GM12878 (cell line): ENCODE results near the gene DSC2. TPM values are rescaled to one million over a fixed set of nuclear protein-coding genes. Genes with fewer than 3 reads are reported as not detected.

Experiments used
- ATAC-seq: fragments of 200-7000 bp; cut with Tn5 transposase; 3 replicates; pipeline ENCODE4 v1.9.1; 2020; ENCODE audit warnings: mild to moderate bottlenecking, moderate library complexity
- BruUV-seq: library from RNA; stranded (reverse); fragments of 400-500 nt; replicated peaks from 2 replicates; lab custom pipeline; 2021; lab: Mats Ljungman, UMichigan
- CTCF ChIA-PET: fragments of 300-600 bp; sonication (Branson Sonifier 250); formaldehyde crosslinking; extraction: SDS; loops from one replicate; lab custom pipeline; 2021; ENCODE audit warnings: inconsistent platforms; lab: Yijun Ruan, JAX
- POLR2A ChIA-PET: fragments of 350-600 bp; formaldehyde crosslinking; extraction: SDS; loops from one replicate; lab custom pipeline; 2021; ENCODE audit warnings: inconsistent platforms; lab: Charles Lee
- RAD21 ChIA-PET: fragments of 300-600 bp; sonication (Branson Sonifier 250); formaldehyde crosslinking; loops from one replicate; lab custom pipeline; 2023; ENCODE audit warnings: antibody characterized with exemption; ENCODE audit not compliant: unreplicated experiment; lab: Charles Lee
- SMC1A ChIA-PET: fragments of 300-600 bp; sonication (Branson Sonifier 250); formaldehyde crosslinking; loops from one replicate; lab custom pipeline; 2023; ENCODE audit not compliant: unreplicated experiment, uncharacterized antibody; lab: Charles Lee
- DNase-seq: peaks from one replicate; pipeline ENCODE4 v3.0.0-alpha.2; 2011; ENCODE audit warnings: low read depth, low spot score
- FAIRE-seq: peaks from 3 replicates; lab custom pipeline; 2011; peaks lifted over from hg19 to GRCh38; lab: Jason Lieb, UNC
- H2AFZ ChIP-seq: 2 replicates; pipeline ENCODE4 v1.6.0; 2011; ENCODE audit warnings: low read depth, low read length, control low read depth; ENCODE audit not compliant: control insufficient read depth
- H3K27ac ChIP-seq: 2 replicates; pipeline ENCODE4 v1.5.1; 2011; ENCODE audit warnings: control low read depth; ENCODE audit not compliant: control insufficient read depth, insufficient read depth
- H3K27me3 ChIP-seq, 2 experiments: replicated peaks in 1 of 2; 2 replicates each; pipeline versions ENCODE4 v1.6.0 to v1.6.1; 2011; ENCODE audit warnings: low read length in 1 of 2; ENCODE audit not compliant: control insufficient read depth in 2 of 2, insufficient read depth in 2 of 2
- H3K36me3 ChIP-seq, 2 experiments: 2 replicates each; pipeline ENCODE4 v1.5.1; 2011; ENCODE audit warnings: low read length in 1 of 2; ENCODE audit not compliant: control insufficient read depth in 2 of 2, insufficient read depth in 2 of 2
- H3K4me1 ChIP-seq: 2 replicates; pipeline ENCODE4 v1.6.1; 2011; ENCODE audit warnings: mild to moderate bottlenecking, low read length, moderate library complexity, mixed read lengths; ENCODE audit not compliant: control insufficient read depth, insufficient read depth
- H3K4me2 ChIP-seq: 2 replicates; pipeline ENCODE4 v1.6.0; 2011; ENCODE audit warnings: control low read depth; ENCODE audit not compliant: control insufficient read depth, insufficient read depth
- H3K4me3 ChIP-seq: fragments of 200-600 bp; sonication (generic); 2 replicates; pipeline ENCODE4 v1.5.1; 2016
- H3K79me2 ChIP-seq: 2 replicates; pipeline ENCODE4 v1.6.0; 2011; ENCODE audit warnings: low read length; ENCODE audit not compliant: control insufficient read depth, insufficient read depth
- H3K9ac ChIP-seq: 2 replicates; pipeline ENCODE4 v1.8.0; 2011; ENCODE audit warnings: low read length, control low read depth, mixed read lengths; ENCODE audit not compliant: control insufficient read depth, insufficient read depth
- H3K9me3 ChIP-seq: replicated peaks from 3 replicates; pipeline ENCODE4 v1.5.1; 2011; ENCODE audit warnings: mild to moderate bottlenecking, low read length; ENCODE audit not compliant: control insufficient read depth, insufficient read depth
- H4K20me1 ChIP-seq: 2 replicates; pipeline ENCODE4 v1.6.0; 2011; ENCODE audit not compliant: control insufficient read depth, insufficient read depth
- CBX5 ChIP-seq: sonication (generic); IDR thresholded peaks from 2 replicates; pipeline ENCODE4 v1.6.1; 2016; ENCODE audit warnings: low read depth, moderate library complexity, mild to moderate bottlenecking, inconsistent platforms
- ETV6 ChIP-seq, 2 experiments: fragments of 450-650 bp in 1 of 2; IDR thresholded peaks in 1 of 2; conservative IDR thresholded peaks in 1 of 2; 2 replicates each; pipeline ENCODE4 v1.6.1; 2014; ENCODE audit warnings: antibody characterized with exemption in 1 of 2, borderline replicate concordance in 1 of 2, low read depth in 1 of 2, mild to moderate bottlenecking in 1 of 2, moderate library complexity in 1 of 2
- FOS ChIP-seq: IDR thresholded peaks from 3 replicates; pipeline ENCODE4 v1.6.1; 2011; ENCODE audit warnings: borderline replicate concordance; ENCODE audit not compliant: insufficient read length; ENCODE audit errors: extremely low read depth
- FOXK2 ChIP-seq: fragments of 450-650 bp; IDR thresholded peaks from 2 replicates; pipeline ENCODE4 v1.6.1; 2017; ENCODE audit warnings: mild to moderate bottlenecking, moderate library complexity
- FOXM1 ChIP-seq: IDR thresholded peaks from 2 replicates; pipeline ENCODE4 v1.6.1; 2012; ENCODE audit warnings: low read depth, mild to moderate bottlenecking, inconsistent platforms, low read length, moderate library complexity
- IKZF2 ChIP-seq, 2 experiments: fragments of 450-650 bp; IDR thresholded peaks; 2 replicates each; pipeline ENCODE4 v1.6.1; 2017; ENCODE audit warnings: mild to moderate bottlenecking in 2 of 2, moderate library complexity in 2 of 2
- KDM1A ChIP-seq: fragments of 200-600 bp; sonication (generic); IDR thresholded peaks from 2 replicates; pipeline ENCODE4 v1.6.1; 2016; ENCODE audit warnings: borderline replicate concordance
- LARP7 ChIP-seq: fragments of 450-650 bp; IDR thresholded peaks from 2 replicates; pipeline ENCODE4 v1.6.1; 2017; ENCODE audit warnings: mild to moderate bottlenecking
- MAX ChIP-seq: IDR thresholded peaks from 2 replicates; pipeline ENCODE4 v1.6.1; 2012; ENCODE audit warnings: low read depth, low read length, improper control_type of control experiment
- MTA3 ChIP-seq: IDR thresholded peaks from 2 replicates; pipeline ENCODE4 v1.6.1; 2012; ENCODE audit warnings: low read length, inconsistent platforms, borderline replicate concordance
- NR2C1 ChIP-seq: fragments of 450-650 bp; IDR thresholded peaks from 2 replicates; pipeline ENCODE4 v1.6.1; 2017; ENCODE audit warnings: antibody characterized with exemption, mild to moderate bottlenecking, moderate library complexity
- RAD51 ChIP-seq: fragments of 450-650 bp; IDR thresholded peaks from 2 replicates; pipeline ENCODE4 v1.6.1; 2016; ENCODE audit warnings: moderate library complexity, mild to moderate bottlenecking, inconsistent platforms
- SKIL ChIP-seq: fragments of 450-650 bp; IDR thresholded peaks from 2 replicates; pipeline ENCODE4 v1.6.1; 2017; ENCODE audit warnings: mild to moderate bottlenecking, low read depth, inconsistent platforms; ENCODE audit not compliant: poor library complexity, severe bottlenecking
- SP1 ChIP-seq: IDR thresholded peaks from one replicate; pipeline ENCODE4 v1.6.1; 2011; ENCODE audit warnings: low read depth, low read length
- SPI1 ChIP-seq: IDR thresholded peaks from 2 replicates; pipeline ENCODE4 v1.6.1; 2011; ENCODE audit warnings: low read depth, mild to moderate bottlenecking, low read length, moderate library complexity, borderline replicate concordance; ENCODE audit not compliant: insufficient read depth
- TARDBP ChIP-seq: IDR thresholded peaks from 2 replicates; pipeline ENCODE4 v1.6.1; 2016; ENCODE audit warnings: borderline replicate concordance
- in situ Hi-C: fragments of 300-500 bp; cut with MboI; formaldehyde crosslinking; loops from 9 replicates; pipeline ENCODE4 v1.14.3; 2018; ENCODE audit warnings: mixed read lengths
- intact Hi-C: fragments of 100-400 bp; cut with micrococcal nuclease; formaldehyde crosslinking; loops from one replicate; pipeline ENCODE4 v1.14.2; 2022; ENCODE audit not compliant: unreplicated experiment
- polyA plus RNA-seq, 11 experiments: library from polyadenylated mRNA; depleted of rRNA in 4 of 11; unstranded in 6 of 11; stranded (reverse) in 5 of 11; fragments of >200 nt; fragmentation: Nextera tagmentation in 4 of 11; fragmentation: Illumina TruSeq in 1 of 11; extraction: Ambion mirVana in 4 of 11; extraction: Trizol in 1 of 11; gene quantifications; 1 replicate in 1 of 11; 2 replicates in 10 of 11; pipeline versions ENCODE4 v1.2.1 to v1.2.3, GENCODE V29; 2011 to 2016; ENCODE audit warnings: inconsistent platforms in 2 of 11, missing spikeins in 2 of 11, low read depth in 1 of 11
- total RNA-seq, 4 experiments: library from RNA; depleted of rRNA in 3 of 4; stranded (reverse); fragments of >200 nt in 3 of 4; fragmentation: Illumina TruSeq in 1 of 4; extraction: Trizol in 1 of 4; gene quantifications; 2 replicates each; pipeline versions ENCODE4 v1.2.1 to v1.2.3, GENCODE V29; 2013 to 2021
- TF ChIP-seq, protein P1 (sequence below): fragments of 450-650 bp; IDR thresholded peaks from 2 replicates; pipeline ENCODE4 v1.6.1; 2017; ENCODE audit warnings: low read depth, mild to moderate bottlenecking, moderate library complexity
- TF ChIP-seq, protein P2 (sequence below): fragments of 450-650 bp; IDR thresholded peaks from 2 replicates; pipeline ENCODE4 v1.6.1; 2017; ENCODE audit warnings: antibody characterized with exemption, mild to moderate bottlenecking, moderate library complexity

Gene DSC2
- total and polyA plus RNA-seq, 10 of the 15 experiments (the other 5 are each of a cell fraction or from before 2014, with no cell fraction given), result 1.2 to 4.9 (median 3.0) TPM; not detected in 1

DNA sequence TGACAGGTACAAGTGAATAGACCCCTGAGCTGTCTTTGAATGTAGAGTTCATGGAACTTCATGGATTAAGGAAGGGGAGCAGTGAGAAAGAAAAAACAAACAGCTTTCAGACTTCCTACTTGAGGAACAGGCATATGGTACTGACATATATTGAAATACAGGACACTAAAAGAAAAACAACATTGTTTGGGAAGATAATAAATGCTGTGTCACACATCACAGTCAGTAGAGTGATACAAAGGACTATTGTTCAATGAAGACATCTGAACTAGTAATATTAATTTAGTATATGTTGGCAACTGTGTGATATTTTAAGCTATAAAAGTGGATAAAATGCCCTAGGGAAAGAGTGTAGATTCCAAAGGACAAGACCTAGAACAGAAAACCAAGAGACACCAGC lies 3.3 kb downstream of the DSC2 start:
- ChIA-PET POLR2A (no interaction called here), SMC1A (no interaction called here), RAD21 (no interaction called here), CTCF (no interaction called here)
- no peak for ATAC-seq
- no peak for DNase-seq
- Histone ChIP-seq H3K4me3 (no peak overlapping the region), H4K20me1 (no peaks in the 10 kb centered on the region), H3K79me2 (no peaks in the 10 kb centered on the region), H3K4me1 (no peaks in the 10 kb centered on the region), H3K36me3 (no peaks in the 10 kb centered on the region), H3K27me3 (peaks cover 0 to 4% of the 10 kb centered on the region in 2 experiments; a peak in 3 of 4 replicates), H3K27ac (no peak overlapping the region), H3K9me3 (no peaks in the 10 kb centered on the region), H3K4me2 (no peak overlapping the region), H2AFZ (no peak overlapping the region), H3K9ac (no peak overlapping the region)
- FAIRE-seq, result no peak
- intact Hi-C loops (loop anchor here (10.0 kb wide), 1 partner anchor 286 kb away; no protein-coding TSS in a partner anchor), in situ Hi-C loops (no loop called here)
- BruUV-seq, result no TSS peak
- TF ChIP-seq FOS (no peak), MTA3 (no peak), KDM1A (no peak), TARDBP (no peak), LARP7 (no peak), SKIL (no peak), FOXK2 (no peak), FOXM1 (no peak), NR2C1 (no peak), RAD51 (no peak), MAX (no peak), CBX5 (no peak), SPI1 (no peak), ETV6 (conservative IDR thresholded peaks at IDR 0.05 in 1 of 2, IDR thresholded peaks at IDR 0.05 in 1 of 2; ENCODE audit: borderline replicate concordance in 1 of 2, low read depth in 1 of 2) (no peak), IKZF2 (IDR thresholded peaks at IDR 0.05) (no peak), SP1 (no peak)
- TF ChIP-seq, protein P1, sequence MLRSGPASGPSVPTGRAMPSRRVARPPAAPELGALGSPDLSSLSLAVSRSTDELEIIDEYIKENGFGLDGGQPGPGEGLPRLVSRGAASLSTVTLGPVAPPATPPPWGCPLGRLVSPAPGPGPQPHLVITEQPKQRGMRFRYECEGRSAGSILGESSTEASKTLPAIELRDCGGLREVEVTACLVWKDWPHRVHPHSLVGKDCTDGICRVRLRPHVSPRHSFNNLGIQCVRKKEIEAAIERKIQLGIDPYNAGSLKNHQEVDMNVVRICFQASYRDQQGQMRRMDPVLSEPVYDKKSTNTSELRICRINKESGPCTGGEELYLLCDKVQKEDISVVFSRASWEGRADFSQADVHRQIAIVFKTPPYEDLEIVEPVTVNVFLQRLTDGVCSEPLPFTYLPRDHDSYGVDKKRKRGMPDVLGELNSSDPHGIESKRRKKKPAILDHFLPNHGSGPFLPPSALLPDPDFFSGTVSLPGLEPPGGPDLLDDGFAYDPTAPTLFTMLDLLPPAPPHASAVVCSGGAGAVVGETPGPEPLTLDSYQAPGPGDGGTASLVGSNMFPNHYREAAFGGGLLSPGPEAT, result no peak
- TF ChIP-seq, protein P2, sequence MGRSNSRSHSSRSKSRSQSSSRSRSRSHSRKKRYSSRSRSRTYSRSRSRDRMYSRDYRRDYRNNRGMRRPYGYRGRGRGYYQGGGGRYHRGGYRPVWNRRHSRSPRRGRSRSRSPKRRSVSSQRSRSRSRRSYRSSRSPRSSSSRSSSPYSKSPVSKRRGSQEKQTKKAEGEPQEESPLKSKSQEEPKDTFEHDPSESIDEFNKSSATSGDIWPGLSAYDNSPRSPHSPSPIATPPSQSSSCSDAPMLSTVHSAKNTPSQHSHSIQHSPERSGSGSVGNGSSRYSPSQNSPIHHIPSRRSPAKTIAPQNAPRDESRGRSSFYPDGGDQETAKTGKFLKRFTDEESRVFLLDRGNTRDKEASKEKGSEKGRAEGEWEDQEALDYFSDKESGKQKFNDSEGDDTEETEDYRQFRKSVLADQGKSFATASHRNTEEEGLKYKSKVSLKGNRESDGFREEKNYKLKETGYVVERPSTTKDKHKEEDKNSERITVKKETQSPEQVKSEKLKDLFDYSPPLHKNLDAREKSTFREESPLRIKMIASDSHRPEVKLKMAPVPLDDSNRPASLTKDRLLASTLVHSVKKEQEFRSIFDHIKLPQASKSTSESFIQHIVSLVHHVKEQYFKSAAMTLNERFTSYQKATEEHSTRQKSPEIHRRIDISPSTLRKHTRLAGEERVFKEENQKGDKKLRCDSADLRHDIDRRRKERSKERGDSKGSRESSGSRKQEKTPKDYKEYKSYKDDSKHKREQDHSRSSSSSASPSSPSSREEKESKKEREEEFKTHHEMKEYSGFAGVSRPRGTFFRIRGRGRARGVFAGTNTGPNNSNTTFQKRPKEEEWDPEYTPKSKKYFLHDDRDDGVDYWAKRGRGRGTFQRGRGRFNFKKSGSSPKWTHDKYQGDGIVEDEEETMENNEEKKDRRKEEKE, result no peak
